Activated naive CD8-positive, alpha-beta T cell treated with anti-CD3 and anti-CD28 coated beads, Interleukin-2, amount 50 U/mL, for 16 hours (primary cell): ENCODE data around the gene STOML1.
"Not testable (repeated sequence)": the region's sequence is repeated elsewhere in the genome, so short reads cannot be mapped to it uniquely, and the experiment has no call there.

Experiments used
- DNase-seq: peaks from one replicate; pipeline ENCODE4 v3.0.0-alpha.2; 2020; ENCODE audit warnings: low read depth, low spot score

The STOML1 gene

DNA sequence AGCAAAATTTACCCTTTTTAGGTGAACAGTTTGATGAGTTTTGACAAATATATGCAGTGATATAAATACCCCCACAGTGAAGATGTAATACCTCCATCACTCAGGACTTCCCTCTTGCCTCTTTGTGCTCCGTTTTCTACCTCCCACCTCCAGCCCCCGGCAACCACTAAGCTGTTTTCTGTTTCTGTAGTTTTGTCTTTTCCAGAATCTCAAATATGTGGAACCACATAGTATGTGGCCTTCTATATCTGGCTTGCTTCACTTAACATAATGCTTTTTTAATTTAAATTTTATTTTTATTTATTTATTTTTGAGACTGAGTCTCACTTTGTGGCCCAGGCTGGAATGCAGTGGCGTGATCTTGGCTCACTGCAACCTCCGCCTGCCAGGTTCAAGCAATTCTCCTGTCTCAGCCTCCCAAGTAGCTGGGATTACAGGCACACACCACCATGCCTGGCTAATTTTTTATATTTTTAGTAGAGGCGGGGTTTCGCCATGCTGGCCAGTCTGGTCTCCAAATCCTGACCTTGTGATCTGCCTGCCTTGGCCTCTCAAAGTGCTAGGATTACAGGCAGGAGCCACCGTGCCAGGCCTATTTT lies 31.5 kb downstream of the STOML1 start:
- DNase-seq = not testable (repeated sequence)

DNA sequence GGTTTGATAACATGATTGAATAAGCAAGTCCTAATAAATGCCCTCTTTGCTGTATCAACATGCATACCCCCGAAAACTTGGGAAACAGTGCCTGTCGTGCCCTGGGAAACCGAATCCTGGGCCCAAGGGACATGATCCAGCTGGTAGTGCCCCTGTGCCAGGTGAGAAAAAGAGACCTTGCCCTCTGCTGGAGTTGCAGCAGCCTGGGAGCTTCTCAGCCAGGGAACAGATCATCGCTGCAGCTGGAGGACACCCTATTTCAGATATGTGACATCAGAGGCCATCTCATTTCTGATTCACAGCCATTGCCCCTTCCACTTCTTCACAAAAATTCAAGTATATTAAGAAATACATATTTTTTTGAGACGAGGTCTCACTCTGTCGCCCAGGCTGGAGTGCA lies 32.3 kb downstream of the STOML1 start:
- DNase-seq = no peak

DNA sequence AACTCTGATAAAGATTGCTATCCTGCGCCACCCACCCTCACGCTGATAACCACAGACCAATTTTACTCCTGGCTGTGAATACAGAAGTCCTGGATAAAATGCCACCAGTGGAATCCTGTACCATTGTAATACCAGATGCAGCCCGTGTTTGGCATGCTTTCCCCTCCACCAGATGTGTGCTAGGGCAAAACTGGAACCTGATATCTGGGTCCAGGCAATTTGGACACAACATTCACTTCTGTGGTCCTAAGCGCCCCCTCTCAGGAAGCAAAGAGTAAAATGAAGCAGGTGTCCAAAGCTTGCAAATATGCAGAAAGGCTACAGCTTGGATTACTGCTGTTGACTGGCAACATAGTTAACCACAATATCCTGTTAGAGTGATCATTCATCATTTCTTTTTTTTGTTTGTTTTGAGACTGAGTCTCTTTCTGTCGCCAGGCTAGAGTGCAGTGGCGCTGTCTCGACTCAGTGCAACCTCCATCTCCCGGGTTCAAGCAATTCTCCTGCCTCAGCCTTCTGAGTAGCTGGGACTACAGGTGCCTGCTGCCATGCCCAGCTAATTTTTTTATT lies 33.0 kb downstream of the STOML1 start:
- no peak for DNase-seq

DNA sequence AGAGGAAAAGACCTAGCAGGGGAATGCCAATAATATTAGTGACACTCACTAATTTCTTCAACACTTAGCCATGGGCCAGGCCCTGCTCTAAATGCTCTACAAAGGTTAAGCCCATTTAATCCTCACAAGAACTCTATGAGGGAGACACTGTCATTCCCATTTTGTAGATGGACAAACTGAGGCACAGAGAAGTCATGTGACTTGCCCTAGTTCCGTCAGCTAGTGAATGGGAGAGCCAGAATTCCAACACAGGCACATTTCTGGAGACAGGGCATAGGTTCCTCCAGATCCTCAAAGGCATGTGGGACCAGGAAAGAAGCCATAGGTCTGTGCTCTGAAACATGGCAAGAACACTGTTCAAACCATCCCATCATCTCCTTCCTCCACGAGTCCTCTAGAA lies 34.3 kb downstream of the STOML1 start:
- DNase-seq = no peak

DNA sequence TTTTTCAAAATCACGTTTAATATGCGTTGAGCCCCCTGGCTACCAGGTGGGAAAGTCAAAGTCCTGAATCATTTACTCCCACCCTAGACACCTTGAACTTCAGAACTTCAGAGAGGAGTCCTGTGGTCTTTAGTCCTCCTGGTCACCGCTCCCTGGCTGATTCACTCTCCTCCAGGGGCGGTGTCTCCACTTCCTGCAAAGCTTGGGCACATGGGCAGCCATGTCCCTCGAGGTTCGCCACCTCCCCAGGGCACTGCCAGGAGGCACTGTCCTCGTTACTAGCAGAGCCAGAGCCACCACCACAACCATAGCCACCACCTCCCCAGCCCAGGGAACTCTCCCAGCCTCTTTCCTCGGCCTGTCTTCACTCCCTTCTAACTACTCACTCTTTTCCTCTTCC lies 34.8 kb downstream of the STOML1 start:
- DNase-seq = no peak

DNA sequence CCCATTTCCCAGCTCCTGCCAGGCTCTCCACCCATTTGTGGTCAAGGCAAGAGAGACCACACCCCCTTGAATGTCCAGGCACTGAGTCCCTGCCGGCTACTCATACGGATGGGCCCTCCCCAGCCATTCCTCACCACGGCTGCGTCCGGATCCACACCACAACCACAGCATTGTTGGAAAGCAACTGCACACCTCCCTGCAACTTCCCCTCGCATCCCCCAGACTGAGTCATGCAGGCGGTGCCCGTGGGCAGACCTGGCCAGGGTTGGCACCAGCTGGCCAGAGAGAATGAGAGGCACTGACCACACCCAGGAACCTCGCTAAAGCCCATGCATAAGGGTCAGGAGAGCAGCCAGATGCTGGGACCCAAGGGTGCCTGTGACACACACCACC lies 35.4 kb downstream of the STOML1 start:
- DNase-seq = no peak

DNA sequence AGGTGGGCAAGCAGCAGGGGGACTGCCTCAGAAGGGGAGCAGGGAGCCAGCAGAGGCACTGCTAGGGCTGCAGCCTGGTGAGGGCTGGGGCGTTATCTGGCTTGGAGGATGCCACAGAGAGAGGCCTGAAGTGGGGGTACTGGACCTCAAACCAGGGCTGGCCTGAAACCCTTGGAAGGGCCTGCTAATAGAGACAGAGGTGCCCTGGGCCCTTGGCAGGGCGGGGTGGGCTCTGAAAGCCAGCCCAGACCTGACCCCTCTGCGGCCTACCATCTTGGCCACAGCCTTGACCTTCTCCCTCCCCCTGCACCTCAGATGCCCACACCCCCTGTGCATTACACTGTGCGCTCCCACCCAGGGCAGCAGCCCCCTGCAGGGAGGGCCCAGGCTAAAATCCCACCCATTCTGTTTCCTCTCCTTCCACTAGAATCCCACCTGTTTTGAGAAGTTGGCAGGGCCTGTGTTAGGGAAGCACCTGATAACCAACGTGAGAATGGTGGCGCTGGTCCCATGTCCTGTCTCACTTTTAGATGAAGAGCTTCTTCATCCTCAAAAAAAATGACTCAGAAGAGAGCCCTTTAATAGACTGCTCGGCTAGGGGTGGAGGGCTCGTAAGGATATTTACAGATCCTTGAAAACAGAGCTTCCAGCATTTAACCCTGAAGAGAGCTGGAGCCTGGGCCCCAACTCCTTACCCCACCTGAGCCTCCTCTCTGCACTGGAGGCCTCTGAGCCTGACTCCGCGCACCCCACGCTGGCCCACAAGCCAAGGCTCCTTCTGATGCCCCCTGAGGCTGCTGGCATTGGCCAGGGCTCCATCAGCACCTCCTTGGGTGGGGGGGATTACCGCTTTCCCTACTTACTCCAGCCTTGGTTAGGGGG lies 36.0 kb downstream of the STOML1 start:
- DNase-seq = no peak

DNA sequence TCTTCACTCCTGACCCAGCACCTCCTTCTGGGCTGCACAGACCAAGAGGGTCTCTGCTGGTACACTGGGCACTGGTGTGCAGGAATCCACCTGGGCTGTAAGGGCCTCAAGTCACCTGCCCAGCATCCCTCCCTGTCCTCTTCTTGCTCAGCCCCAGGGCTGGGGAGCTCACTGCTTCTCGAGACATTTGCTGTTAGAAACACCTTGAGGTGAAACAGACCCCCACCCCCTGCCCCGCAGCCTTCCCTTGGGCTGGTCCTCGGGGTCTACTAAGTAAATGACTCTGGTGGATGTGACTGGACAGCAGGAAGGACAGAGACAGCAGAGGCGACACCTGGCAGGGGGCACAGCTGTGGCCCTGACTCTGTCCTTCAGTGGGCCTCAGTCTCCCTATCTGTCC lies 36.8 kb downstream of the STOML1 start:
- DNase-seq = no peak

DNA sequence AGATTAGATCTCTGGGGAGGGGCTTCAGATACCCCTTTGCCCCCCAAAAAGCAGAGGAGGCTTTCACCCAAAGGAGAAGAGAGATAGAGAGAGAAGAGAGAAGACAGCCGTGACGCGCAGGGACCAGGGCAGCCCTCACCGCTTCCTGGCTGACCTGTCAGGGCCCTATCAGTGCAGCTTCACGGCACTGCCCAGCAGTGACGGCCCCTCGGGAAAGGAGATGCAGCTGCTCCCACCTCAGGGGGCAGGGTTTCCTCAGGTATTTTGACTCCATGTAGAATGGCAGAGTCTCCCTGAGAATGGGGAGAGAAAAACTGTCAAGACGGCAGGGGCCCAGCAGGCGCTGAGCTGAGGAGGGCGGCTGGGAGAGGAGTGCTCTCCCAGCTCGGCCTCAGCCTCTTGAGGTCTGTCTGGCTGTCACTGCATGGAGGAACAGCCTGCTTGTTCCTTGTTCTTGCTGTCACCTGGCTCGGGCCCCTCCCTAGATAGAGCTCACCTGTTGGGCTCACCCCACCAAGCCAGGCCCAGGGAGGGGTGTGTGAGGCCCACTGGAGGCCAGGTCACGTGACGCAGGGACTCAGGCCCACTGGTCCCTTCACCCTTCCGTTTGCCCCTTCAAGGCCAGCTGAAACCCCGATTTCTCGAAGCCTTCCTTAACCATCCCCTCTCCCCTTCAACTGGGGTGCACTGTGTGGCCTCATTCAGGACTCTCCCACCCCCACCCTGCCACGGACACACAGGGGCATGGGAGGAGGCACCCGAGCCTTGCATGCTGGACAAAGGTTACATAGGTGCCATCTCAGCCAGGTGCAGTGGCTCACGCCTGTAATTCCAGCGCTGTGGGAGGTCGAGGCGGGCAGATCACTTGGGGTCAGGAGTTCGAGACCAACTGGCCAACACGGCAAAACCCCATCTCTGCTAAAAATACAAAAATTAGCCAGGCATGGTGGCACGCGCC lies 37.6 kb downstream of the STOML1 start:
- no peak for DNase-seq

DNA sequence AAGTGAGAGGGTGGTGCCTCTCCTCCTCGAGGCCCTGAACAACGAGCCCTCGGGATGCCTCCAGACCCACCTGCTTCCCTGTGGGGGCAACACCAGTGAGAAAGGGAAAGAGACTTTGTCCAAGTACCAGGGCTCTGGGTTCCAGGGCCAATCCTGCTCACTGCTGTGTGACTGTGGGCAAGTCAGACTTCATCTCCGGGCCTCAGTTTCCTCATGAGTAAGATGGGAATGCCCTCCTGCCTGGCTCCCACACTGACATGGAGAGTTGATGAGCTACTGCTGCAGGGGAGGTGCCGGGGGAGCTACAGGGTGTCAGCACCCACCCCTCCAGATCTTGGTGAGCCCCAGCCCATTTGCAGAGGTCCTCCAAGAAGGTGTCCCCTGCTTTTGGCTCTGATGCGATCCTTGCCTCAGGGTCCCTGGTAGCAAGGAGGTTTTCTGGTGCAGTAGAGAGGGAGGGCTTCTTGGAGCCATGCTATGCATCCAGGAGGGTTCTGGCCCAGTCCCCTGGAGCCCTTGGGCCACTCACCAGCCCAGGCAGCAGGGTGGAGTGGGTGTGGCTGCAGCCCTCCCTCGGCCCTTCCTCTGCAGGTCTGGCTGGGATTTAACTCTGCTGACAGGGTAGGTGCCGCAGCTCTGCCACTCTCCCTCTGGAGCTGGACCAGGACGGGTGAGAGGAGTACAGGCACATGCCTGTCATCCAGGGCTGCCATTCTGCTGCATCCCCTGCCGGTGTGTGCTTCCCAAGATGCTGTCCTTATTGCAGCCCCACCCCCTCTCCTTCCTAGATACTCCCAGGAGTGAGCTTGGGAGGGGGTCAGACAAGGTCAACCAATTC lies 39.0 kb downstream of the STOML1 start:
- no peak for DNase-seq

DNA sequence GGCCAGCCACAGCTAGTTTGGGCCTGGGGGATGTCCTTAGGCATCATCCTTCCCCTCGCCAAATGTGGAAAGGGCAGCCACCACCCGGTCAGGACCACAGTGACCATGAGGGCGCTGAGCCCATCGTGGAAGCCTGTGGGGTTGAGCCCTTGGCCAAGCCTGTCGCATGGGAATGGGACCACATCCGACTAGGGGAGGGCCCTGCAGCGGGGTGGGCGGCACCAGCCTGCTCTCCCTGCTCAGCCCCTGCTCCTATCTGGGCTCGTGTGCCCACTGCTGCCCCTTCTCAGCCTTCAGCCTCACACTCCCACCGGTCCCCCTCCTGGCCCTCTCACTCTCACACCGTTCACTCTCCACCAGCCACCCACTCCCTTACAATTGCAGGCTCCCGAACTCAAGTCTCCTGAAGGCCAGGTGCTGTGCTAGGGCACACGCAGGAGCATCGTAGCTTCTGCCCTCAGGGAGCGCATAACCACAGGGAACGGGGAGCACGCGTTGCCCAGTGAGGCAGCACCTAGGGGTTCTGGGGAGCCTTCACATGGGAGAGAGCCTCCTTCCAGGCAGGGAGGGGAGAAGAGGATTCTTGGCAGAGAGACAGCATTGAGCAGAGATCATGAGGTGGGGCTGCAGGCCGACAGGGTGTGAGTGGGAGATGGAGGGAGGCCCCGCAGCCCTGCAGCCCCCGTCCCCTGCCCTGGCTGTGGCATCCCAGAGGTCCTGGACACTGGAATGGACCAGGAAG lies 39.8 kb downstream of the STOML1 start:
- no peak for DNase-seq

DNA sequence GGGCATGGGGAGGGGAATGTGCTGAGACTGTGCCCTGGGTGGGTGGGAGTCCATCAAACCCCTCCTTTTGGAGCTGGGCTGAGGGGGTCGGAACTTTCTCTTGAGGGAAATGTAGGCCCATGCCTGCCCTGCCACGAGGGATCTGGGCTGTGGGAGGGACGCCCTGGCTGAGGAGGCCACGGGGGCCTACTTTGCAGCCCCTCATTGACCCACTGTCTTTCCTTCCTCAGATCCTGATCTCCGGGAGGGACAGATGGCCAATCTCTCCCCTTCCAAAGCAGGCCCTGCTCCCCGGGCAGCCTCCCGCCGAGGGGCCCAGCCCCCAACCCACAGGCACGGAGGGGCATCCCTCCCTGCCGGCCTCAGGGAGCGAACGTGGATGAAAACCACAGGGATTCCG lies 40.5 kb downstream of the STOML1 start:
- no peak for DNase-seq

DNA sequence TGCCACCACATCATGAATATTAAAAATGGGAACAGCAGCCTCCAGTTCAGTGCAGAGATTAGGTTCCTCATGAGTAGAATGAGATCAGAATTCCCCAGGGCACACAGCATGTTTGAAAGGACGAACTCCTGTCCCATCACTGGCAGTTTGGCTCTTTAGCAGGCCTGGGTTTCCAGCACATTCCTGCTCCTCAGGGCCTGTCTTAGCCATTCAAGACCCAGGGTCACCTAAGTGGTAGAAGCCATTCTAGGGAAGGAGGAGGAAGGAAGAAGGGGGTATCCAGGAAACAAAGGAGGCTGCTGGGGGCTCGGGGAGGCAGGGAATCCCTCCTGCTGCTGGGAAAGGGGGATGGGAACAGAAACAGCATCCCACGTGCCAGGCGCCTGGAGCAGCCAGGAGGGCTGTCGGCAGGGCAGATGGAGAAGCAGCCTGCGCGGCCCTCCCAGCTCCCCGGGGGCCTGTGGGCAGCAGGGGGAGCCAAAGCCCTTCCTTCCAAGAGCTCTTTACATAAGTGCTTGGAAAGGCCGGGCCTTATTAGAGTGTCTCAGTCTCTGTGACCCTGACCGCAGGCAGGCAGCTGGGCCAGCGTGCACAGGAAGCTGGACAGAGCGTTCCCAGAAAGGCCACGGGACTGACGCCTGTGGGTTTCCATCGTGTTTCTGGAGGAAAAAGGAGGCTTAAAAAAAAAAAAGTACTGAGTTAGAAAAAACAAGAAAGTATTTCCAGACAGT lies 41.1 kb downstream of the STOML1 start:
- DNase-seq = peak; percentile 35

DNA sequence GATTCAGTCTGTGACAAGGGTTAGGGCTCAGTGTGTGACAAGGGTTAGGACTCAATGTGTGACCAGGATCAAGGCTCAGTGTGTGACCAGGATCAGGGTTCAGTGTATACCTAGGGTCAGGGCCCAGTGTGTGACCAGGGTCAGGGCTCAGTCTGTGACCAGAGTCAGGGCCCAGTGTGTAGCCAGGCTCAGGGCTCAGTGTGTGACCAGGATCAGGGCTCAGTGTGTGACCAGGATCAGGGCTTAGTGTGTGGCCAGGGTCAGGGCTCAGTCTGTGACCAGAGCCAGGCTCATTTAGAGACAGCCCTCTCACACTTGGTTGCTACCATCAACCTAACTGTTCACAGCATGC lies 41.6 kb downstream of the STOML1 start:
- DNase-seq = no peak

DNA sequence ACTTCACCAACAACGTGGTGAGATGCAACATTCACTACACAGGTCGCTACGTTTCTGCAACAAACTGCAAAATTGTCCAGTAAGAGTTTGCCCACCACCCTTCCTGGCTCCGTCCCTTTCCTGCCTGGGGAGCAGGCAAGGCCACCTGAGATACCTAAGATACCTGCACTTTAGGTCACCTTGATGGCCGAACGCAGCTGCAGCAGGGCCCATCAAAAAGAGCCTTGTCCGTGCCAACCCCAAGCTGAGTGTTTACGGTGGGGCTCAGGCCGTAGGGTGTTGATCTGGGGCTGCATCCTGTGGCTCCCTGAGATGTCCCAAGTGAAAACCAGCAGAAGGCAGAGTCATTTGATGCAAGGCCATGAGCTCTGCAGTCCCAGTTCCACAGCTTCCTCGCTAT lies 42.6 kb downstream of the STOML1 start:
- DNase-seq = no peak

DNA sequence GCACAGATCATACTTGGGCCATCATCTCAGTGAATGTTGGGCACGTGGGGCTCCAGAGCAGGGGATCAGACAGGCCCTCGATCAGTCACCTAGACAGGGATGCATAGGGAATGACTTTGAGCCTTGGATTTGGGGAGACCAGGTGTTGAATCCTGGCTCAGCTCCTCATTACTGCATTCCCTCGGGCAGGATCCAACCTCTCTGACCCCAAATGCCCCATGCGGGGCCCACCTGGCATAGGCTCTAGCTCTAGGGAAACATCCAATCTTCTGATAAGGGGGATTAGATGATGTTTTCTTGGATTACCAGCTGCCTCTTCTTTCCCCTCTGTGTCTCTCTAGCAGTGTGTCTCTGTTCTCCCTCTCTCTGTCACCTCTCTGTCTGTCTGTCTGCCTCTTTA lies 43.1 kb downstream of the STOML1 start:
- DNase-seq = no peak

DNA sequence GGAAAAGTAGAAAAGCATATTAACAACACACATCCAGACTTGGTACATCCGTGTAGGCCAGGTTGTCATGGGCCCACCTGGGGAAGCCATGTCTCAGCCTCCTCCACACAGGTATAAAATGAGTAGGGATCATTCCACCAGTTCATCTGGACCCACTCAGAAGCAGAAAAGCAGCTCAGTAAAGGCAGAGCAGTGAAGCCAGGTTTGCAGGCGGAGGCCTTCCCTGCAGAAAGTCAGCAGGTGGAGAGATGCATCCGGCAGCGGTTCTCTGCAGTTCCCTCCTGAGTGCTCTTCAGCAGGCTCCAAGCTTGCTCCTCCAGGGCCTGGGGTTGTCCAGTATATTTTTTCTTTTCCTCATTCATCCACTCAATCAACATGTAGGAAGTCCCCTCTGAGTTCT lies 43.7 kb downstream of the STOML1 start:
- no peak for DNase-seq

DNA sequence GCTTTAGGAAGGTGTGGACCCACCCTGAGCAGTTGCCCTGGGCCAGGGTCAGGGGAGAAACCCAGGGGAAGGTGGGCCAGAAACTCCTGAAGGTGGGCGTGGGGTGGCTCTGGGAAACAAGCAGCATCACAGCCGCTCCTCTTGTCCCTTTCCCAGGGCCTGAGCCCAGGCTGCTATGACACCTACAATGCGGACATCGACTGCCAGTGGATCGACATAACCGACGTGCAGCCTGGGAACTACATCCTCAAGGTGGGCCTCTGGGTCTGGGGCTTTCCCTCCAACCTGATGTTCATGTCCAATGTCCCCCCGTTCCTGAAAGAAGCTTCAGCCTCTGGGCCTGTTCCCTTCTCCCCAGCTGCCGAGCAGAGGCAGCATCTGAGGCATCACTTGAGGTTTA lies 44.4 kb downstream of the STOML1 start:
- no peak for DNase-seq

DNA sequence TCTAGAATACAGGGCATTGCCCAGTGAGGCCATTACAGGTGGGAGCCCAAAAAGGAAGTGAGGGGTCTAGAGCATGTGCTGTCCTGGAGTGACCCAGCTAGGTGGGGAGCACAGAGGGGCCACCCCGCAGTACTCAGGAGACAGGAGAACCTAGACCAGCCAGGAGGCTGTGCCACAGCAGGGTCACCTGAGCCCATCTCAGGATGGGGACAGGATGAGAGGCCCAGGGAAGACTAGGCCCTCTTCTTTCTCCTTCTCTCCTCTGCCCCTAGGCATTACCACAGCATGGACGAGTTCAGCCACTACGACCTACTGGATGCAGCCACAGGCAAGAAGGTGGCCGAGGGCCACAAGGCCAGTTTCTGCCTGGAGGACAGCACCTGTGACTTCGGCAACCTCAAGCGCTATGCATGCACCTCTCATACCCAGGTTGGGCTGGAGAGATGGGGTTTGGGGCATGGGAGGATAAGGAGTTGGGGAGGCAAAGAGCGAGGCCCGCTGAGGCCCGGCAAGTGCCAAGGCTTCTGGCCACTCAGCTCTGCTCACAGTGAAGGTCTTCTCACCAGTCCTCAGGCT lies 45.2 kb downstream of the STOML1 start:
- no peak for DNase-seq
